ENCODE data around the gene KCTD14. TPM values are rescaled to one million over a fixed set of nuclear protein-coding genes. Genes with fewer than 3 reads are reported as not detected.

KCTD14 gene
- total RNA-seq, 4 donors from 2014 or later: 11.6 to 23.7 (median 14.4) TPM

DNA sequence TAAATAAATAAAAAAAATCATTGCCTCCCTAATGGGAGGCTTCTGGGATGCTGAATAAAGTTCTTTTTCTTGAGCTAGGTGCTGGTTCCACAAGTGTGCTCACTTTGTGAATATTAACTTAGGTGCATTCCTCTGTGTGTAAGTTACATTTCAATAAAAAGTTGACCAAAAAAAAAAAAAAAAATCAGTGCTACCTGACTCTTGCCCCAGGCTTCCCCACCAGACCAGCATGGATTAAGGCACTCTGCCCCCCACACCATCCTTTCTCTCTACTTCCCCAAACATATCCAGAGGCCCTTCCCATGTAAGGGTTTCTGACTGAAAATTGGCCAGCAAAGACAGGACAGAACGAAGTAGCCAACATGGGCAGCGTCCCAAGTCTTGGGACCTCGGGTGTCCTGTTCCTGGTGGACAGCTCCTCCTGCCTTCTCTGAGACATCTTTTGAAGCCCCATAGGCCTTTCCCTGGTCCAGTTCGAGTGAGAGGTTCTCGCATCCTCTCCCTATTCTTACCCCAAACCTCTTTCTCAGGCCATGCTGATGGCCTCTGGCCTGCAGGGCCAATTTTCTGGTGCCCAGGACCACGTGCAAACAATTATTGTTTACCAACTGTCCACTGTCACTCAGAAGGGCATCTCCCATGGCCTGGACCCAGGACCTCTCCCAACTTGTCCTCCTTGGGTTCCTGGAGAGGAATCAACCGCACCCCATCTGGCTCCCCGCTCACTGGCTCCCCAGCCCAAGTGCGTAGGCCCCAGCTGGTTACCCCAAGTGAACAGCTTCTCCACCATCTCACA, 14.9 kb upstream of the KCTD14 start:
- 81 to 92% methylated on average over 9 of the region's 9 CpGs for WGBS, 2 donors
- no peaks in the 10 kb centered on the region for H3K9me3 ChIP-seq
- intact Hi-C loops (cut with DNase I): no loop called here
- TF ChIP-seq, protein P1, sequence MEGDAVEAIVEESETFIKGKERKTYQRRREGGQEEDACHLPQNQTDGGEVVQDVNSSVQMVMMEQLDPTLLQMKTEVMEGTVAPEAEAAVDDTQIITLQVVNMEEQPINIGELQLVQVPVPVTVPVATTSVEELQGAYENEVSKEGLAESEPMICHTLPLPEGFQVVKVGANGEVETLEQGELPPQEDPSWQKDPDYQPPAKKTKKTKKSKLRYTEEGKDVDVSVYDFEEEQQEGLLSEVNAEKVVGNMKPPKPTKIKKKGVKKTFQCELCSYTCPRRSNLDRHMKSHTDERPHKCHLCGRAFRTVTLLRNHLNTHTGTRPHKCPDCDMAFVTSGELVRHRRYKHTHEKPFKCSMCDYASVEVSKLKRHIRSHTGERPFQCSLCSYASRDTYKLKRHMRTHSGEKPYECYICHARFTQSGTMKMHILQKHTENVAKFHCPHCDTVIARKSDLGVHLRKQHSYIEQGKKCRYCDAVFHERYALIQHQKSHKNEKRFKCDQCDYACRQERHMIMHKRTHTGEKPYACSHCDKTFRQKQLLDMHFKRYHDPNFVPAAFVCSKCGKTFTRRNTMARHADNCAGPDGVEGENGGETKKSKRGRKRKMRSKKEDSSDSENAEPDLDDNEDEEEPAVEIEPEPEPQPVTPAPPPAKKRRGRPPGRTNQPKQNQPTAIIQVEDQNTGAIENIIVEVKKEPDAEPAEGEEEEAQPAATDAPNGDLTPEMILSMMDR (IDR thresholded peaks at IDR 0.05): no peak
- no peak for TF ChIP-seq POLR2A (IDR thresholded peaks at IDR 0.05)
- no peak for DNase-seq
- no peaks in the 10 kb centered on the region for H3K27me3 ChIP-seq
- H3K4me1 ChIP-seq: peaks cover 14 to 25% of the 10 kb centered on the region in 2 donors
- H3K36me3 ChIP-seq: no peaks in the 10 kb centered on the region
- H3K27ac ChIP-seq: no peak overlapping the region
- H3K4me3 ChIP-seq (replicated peaks in 1 of 3): no peak overlapping the region

DNA sequence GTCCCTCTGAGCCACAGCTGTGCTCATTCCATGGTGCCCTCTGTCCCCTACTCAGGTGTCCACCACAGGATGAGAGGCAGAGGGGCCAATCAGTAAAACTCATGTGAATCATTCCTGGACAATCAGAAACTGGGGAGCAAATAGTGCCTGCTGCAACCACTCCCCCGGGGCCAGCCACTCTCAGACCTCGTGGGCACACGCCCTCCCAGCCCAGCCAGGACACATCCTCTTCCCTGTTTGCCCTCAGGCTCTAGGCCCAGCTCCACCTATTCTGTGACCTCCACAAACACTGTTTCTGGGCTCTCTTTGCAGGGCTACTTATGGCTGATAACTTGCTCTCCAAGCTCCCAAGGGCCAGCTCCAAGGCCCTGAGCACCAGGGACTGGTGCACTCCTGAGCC, 14.0 kb upstream of the KCTD14 start:
- Histone ChIP-seq H3K4me1 (peaks cover 14 to 27% of the 10 kb centered on the region in 2 donors), H3K4me3 (replicated peaks in 1 of 3) (no peak overlapping the region), H3K36me3 (no peaks in the 10 kb centered on the region), H3K27ac (no peak overlapping the region), H3K27me3 (no peaks in the 10 kb centered on the region), H3K9me3 (no peaks in the 10 kb centered on the region)
- peak in 1 of 2 donors; percentile 20 for DNase-seq
- intact Hi-C loops (cut with DNase I): no loop called here
- TF ChIP-seq POLR2A (IDR thresholded peaks at IDR 0.05): no peak
- TF ChIP-seq, protein P1 (IDR thresholded peaks at IDR 0.05): no peak
- 42 to 46% methylated on average over 3 of the region's 3 CpGs for WGBS, 2 donors

DNA sequence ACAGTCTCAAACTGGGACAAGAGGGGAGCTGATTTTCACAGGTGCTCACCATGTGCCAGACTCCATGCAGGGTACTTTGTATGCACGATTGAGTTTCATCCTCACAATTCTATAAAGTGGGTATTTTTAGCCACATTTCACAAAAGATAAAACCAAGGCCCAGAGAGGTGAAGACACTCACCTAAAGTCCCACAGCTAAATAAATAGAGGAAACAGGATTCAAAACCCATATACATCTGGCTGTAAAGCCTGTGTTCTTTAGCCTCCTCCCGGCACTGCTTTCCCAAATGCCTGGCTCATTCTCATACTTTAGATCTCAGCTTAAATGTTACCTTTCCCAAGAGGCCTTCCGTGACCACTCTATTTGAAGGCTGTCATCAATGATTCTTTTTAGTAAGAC, 13.2 kb upstream of the KCTD14 start:
- TF ChIP-seq, protein P1 (IDR thresholded peaks at IDR 0.05): no peak
- TF ChIP-seq POLR2A (IDR thresholded peaks at IDR 0.05): no peak
- no peak overlapping the region for H3K27ac ChIP-seq
- WGBS, 2 donors: 80 to 95% methylated on average over 3 of the region's 3 CpGs
- H3K4me3 ChIP-seq (replicated peaks in 1 of 3): no peak overlapping the region
- H3K27me3 ChIP-seq: no peaks in the 10 kb centered on the region
- no peak for DNase-seq
- no peaks in the 10 kb centered on the region for H3K36me3 ChIP-seq
- H3K4me1 ChIP-seq: peaks cover 14 to 33% of the 10 kb centered on the region in 2 donors
- intact Hi-C loops (cut with DNase I): no loop called here
- no peaks in the 10 kb centered on the region for H3K9me3 ChIP-seq

DNA sequence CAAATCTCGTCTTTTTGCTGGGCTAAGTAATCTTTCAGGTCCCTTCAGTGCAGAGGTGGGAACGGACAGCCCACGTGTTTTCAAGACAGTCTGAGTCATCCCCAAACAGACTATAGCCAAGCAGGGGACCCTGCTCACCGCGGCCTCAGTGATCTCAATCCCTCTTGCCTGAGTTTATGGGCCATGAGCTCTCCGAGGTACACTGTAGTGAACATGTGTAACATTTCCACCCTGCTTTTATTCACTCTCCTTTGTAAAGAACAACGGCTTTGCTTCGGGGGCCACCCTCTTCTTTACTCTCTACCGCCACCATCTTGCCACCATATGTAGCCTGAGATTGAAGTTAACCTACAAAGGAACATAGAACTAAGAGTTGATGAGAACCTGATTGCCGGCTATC, 11.5 kb upstream of the KCTD14 start:
- no peak overlapping the region for H3K27ac ChIP-seq
- H3K36me3 ChIP-seq: no peaks in the 10 kb centered on the region
- H3K4me1 ChIP-seq: peaks cover 0 to 28% of the 10 kb centered on the region in 2 donors
- WGBS, 2 donors: 77 to 80% methylated on average over 10 of the region's 10 CpGs
- H3K27me3 ChIP-seq: no peaks in the 10 kb centered on the region
- no peak for DNase-seq
- no peaks in the 10 kb centered on the region for H3K9me3 ChIP-seq
- TF ChIP-seq, protein P1 (IDR thresholded peaks at IDR 0.05): no peak
- TF ChIP-seq POLR2A (IDR thresholded peaks at IDR 0.05): no peak
- H3K4me3 ChIP-seq (replicated peaks in 1 of 3): no peak overlapping the region
- intact Hi-C loops (cut with DNase I): no loop called here

DNA sequence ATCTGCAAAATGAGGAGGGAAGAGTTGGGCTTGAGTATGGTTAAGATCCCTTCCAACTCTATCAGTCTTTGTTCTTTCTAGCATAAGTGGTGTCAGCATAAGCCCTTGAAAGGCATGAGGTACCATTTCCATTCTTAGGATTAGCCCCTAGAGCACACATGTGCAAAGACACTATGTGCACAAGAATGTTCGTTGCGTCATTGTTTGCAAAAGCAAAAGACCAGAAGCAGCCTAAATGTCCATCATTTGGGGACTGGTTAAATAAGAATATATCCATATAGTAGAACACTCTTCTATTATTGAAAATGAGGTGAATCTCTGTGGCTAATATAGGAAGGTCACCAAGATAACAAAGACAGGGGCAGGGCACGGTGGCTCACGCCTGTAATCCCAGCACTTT, 10.0 kb upstream of the KCTD14 start:
- Histone ChIP-seq H3K36me3 (no peaks in the 10 kb centered on the region), H3K4me3 (replicated peaks in 1 of 3) (no peak overlapping the region), H3K27ac (no peak overlapping the region), H3K4me1 (peaks cover 0 to 24% of the 10 kb centered on the region in 2 donors), H3K9me3 (no peaks in the 10 kb centered on the region), H3K27me3 (no peaks in the 10 kb centered on the region)
- no peak for DNase-seq
- intact Hi-C loops (cut with DNase I): no loop called here
- 63 to 71% methylated on average over 4 of the region's 4 CpGs for WGBS, 2 donors
- TF ChIP-seq POLR2A (IDR thresholded peaks at IDR 0.05): no peak
- TF ChIP-seq, protein P1 (IDR thresholded peaks at IDR 0.05): no peak
